ENCODE measurements around the gene LINS1. TPM values are rescaled to one million over a fixed set of nuclear protein-coding genes. Genes with fewer than 3 reads are reported as not detected.

Gene LINS1
- total RNA-seq, 1 experiment from 2014 or later, result 13.6 TPM

- ChIA-PET CTCF (no interaction called here), POLR2A (no interaction called here)
- ATAC-seq, result no peak
These were observed 80.1 kb downstream of the LINS1 start for GRCh38 chr15:100521907-100522306.

GRCh38 chr15:100520132-100520921 lies 81.7 kb downstream of the LINS1 start:
- TF ChIP-seq REST (IDR thresholded peaks at IDR 0.05; ENCODE audit: insufficient read depth in 1 of 2, low read depth in 2 of 2, low read length in 1 of 2) (no peak), CTCF (IDR thresholded peaks at IDR 0.05) (no peak), TCF7L2 (IDR thresholded peaks at IDR 0.05; ENCODE audit: low read depth, low read length) (no peak), POLR2AphosphoS5 (IDR thresholded peaks at IDR 0.05; ENCODE audit: low read depth, low read length) (no peak), SIN3A (IDR thresholded peaks at IDR 0.05; ENCODE audit: borderline replicate concordance, insufficient read depth, low read depth, low read length) (no peak)
- in situ Hi-C loops (cut with HindIII; ENCODE audit: low pct_unique_long_range_greater_than_20kb, low sequenced_read_pairs) (no loop called here), intact Hi-C loops (cut with micrococcal nuclease; ENCODE audit: unreplicated experiment) (no loop called here)
- no TSS peak for BruUV-seq (replicated peaks)
- ChIA-PET POLR2A (no interaction called here), CTCF (no interaction called here)
- ATAC-seq (no peak), DNase-seq (ENCODE audit: low read depth, low spot score) (no peak)
- Histone ChIP-seq H3K36me3 (ENCODE audit: control insufficient read depth, insufficient read depth, low read length) (no peaks in the 10 kb centered on the region), H3K4me1 (ENCODE audit: control insufficient read depth, insufficient read depth, low read length) (no peaks in the 10 kb centered on the region), H3K4me3 (ENCODE audit: low read depth in 2 of 2, low read length in 2 of 2) (no peak overlapping the region), H3K27ac (ENCODE audit: low read length) (no peak overlapping the region), H3K9me3 (ENCODE audit: control insufficient read depth, insufficient read depth, low read depth, low read length) (no peaks in the 10 kb centered on the region), H3K27me3 (ENCODE audit: control insufficient read depth, insufficient read depth, low read length) (no peaks in the 10 kb centered on the region)

More at GRCh38 chr15:100521907-100522306, 80.1 kb downstream of the LINS1 start:
- no peaks in the 10 kb centered on the region for H3K27me3 ChIP-seq (ENCODE audit: control insufficient read depth, insufficient read depth, low read length)
- no TSS peak for BruUV-seq (replicated peaks)
- intact Hi-C loops (cut with micrococcal nuclease; ENCODE audit: unreplicated experiment) (no loop called here), in situ Hi-C loops (cut with HindIII; ENCODE audit: low pct_unique_long_range_greater_than_20kb, low sequenced_read_pairs) (no loop called here)
- no peaks in the 10 kb centered on the region for H3K9me3 ChIP-seq (ENCODE audit: control insufficient read depth, insufficient read depth, low read depth, low read length)
- no peak overlapping the region for H3K27ac ChIP-seq (ENCODE audit: low read length)
- no peak for DNase-seq (ENCODE audit: low read depth, low spot score)
- H3K4me3 ChIP-seq (ENCODE audit: low read depth in 2 of 2, low read length in 2 of 2), result no peak overlapping the region
- no peaks in the 10 kb centered on the region for H3K36me3 ChIP-seq (ENCODE audit: control insufficient read depth, insufficient read depth, low read length)
- TF ChIP-seq CTCF (IDR thresholded peaks at IDR 0.05) (no peak), POLR2AphosphoS5 (IDR thresholded peaks at IDR 0.05; ENCODE audit: low read depth, low read length) (no peak), TCF7L2 (IDR thresholded peaks at IDR 0.05; ENCODE audit: low read depth, low read length) (no peak), REST (IDR thresholded peaks at IDR 0.05; ENCODE audit: insufficient read depth in 1 of 2, low read depth in 2 of 2, low read length in 1 of 2) (no peak), SIN3A (IDR thresholded peaks at IDR 0.05; ENCODE audit: borderline replicate concordance, insufficient read depth, low read depth, low read length) (no peak)
- no peaks in the 10 kb centered on the region for H3K4me1 ChIP-seq (ENCODE audit: control insufficient read depth, insufficient read depth, low read length)
